GM21367 (cell line): ENCODE data around the gene SDF4.

Source experiments
- ATAC-seq: cut with Tn5 transposase; IDR thresholded peaks from one replicate; pipeline ENCODE4 v1.9.1; 2021; ENCODE audit not compliant: unreplicated experiment

The SDF4 gene, protein sequence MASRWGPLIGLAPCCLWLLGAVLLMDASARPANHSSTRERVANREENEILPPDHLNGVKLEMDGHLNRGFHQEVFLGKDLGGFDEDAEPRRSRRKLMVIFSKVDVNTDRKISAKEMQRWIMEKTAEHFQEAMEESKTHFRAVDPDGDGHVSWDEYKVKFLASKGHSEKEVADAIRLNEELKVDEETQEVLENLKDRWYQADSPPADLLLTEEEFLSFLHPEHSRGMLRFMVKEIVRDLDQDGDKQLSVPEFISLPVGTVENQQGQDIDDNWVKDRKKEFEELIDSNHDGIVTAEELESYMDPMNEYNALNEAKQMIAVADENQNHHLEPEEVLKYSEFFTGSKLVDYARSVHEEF

DNA sequence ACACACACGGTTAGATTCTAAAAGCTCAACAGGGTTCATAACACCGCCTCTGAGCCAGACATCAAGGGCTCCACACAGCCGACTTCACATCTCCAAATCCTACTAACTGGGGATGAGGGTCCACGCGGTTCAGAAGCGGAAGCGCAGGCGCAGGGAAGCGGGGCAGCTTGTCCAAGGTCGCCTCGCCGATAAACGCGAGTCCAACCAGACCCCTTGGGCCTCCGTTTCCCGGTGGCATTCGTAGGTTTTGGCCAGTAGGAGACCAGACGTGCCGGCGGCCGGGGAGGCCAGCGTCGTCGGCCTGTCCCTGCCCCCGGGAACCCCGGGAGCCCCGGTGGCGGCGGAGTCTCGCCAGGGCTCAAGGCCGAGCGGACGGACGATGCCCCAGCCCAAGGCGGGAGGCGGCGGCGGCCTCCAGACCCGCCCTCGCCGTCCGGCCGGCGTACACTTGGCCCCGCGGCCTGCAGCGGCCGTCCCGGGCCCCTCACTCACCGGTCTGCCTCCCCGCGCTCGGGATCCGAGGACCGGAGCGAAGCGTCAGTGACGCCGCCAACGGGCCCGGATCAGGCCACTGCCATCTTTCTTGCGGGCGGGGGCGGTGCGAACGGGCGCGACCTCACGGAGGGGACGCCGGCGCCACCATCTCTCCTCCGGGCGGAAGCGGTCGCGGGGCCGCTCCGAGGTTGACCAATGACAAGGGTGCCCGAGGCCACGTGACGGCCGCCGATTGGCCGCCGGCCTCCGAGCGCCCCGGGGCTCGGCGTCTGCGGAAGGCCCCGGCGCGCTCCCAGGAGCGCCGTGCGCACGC lies at the start of gene SDF4:
Gene SDF4, minus strand, starts transcription at position 602 of the 808 bp plus-strand sequence. CDS start 3,229 bp downstream, outside the sequence.
- ATAC-seq, result peak; percentile 75

DNA sequence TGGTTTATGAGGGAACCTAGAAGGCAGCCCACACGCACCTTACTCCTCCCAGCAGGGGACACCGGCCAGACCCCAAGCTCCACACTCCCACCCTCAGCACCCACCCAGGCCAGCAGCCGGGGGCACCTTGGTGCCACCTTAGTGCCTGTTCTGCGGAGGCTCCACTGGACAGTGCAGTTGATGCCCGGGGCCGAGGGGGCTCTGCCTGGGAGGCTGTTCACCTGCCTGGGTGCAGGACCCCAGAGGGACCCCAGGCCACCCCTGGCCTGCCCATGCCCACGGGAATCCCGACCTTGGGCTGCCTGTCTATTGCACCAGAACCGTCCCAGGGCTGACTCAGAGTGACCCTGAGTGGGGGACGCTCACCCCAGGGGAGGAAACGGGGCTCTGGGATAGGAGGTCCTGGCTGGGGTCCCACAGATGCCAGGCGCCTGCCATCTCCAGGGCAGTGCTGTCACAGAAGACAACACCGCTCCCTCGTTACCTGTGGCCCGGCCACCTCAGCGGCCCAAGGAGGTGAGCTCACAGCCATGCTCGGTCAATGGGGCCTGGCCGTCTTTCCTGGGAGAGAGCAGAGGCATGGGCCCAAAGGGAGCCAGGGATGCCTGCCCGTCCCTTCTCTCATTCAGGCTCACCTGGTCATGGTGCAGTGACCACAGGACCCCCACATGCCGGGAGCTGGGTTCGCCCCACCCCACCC lies 49.1 kb upstream of the SDF4 start:
- ATAC-seq, result no peak

DNA sequence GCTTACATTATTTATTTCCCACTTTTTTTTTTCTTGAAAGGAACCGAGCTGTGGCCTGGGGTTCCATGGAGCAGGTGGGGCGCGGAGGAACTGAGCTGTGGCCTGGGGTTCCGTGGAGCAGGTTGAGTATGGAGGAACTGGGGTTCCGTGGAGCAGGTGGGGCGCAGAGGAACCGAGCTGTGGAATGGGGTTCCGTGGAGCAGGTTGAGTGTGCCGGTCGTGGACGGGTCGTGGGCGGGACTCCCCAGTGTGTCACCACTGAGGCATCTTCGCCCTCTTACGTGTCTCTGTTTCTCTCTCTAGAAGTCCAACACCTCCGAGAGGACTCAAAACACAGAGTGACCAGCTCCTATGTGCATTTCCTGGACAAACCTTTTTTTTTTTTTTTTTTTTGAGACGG lies 47.2 kb upstream of the SDF4 start:
- ATAC-seq, result no peak

DNA sequence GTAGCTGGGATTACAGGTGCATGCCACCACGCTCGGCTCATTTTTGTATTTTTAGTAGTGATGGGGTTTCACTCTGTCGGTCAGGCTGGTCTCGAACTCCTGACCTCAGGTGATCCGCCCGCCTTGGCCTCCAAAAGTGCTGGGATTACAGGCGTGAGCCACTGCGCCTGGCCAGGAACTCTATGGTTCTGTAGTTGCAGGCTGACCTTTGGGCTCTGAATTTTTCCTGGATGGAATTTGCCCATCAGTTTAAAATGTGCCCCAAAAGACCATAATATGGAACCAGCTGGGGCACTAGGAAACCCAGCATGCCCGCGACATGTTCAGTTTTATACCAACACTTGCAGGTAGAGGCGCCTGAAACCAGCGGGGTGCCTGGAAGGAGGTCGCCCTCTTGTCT lies 46.8 kb upstream of the SDF4 start:
- no peak for ATAC-seq

DNA sequence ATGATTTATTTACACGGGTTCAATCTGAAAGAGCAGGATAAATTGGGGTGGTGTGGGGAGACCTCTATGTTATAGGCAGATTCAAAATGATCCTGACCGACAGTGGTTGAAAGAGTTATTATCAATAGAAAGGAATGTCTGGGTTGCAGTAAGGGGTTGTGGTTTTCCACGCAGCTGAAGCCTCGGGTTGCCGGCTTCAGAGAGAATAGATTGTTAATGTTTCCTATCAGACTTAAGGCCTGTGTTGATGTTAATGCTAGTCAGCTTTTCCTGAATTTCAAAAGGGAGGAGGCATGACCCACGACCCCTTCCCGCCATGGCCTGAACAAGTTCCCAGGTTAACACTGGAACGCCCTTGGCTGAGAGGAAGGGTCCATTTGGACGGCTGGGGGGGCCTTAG lies 44.0 kb upstream of the SDF4 start:
- ATAC-seq, result no peak

DNA sequence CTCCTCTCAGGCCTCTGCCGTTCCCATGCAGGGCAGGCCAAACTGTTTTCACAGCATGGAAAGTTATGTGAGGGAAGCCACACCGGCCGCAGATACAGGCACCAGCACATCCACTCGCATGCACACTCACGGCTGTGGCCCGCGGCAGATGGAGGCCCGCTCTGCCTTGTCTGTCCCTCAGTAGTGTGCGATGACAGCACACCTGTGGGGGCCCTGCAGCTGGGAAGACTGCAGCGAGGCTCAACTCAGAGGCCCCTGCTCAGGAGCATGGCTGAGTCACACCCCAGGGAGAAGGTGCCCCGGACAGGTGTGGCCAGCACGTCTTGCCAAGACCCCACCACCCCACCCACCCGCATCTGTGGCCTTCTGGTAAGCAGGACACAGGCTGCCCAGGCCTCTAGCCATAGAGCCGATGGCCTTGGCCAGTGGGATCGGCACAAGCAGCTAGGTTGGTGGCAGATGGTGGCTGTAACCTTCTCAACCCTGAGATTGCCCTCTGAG lies 43.2 kb upstream of the SDF4 start:
- ATAC-seq, result no peak

DNA sequence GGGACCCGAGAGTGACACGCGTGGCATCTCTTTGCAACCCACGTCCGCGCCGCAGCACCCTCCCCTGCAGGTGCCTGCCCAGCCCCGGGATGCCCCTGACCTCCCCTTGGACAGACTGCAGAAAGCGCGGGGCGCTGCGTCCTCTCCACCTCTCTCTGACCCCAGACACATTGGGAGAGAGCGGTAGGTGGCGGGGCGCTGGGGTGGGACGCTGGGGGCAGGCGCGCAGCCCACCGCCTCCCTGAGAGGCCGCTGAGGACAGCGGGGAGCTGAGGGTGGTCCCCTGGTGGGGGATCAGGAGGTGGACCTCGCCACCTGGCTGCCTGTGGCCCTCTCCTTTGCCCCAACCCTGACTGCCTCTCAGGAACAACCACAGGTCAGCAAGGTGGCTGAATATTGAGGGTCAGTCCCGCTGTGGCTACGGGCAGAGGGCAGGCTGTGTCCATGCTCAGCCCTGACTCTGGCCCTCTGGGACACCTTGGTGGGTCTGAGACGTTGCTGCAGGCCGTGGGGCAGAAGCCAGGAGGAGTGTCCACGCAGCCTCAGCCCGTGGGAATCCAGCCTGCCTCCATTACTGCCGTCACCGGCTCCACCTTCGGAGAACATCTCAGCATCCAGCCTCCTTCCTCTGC lies 42.6 kb upstream of the SDF4 start:
- ATAC-seq, result no peak

DNA sequence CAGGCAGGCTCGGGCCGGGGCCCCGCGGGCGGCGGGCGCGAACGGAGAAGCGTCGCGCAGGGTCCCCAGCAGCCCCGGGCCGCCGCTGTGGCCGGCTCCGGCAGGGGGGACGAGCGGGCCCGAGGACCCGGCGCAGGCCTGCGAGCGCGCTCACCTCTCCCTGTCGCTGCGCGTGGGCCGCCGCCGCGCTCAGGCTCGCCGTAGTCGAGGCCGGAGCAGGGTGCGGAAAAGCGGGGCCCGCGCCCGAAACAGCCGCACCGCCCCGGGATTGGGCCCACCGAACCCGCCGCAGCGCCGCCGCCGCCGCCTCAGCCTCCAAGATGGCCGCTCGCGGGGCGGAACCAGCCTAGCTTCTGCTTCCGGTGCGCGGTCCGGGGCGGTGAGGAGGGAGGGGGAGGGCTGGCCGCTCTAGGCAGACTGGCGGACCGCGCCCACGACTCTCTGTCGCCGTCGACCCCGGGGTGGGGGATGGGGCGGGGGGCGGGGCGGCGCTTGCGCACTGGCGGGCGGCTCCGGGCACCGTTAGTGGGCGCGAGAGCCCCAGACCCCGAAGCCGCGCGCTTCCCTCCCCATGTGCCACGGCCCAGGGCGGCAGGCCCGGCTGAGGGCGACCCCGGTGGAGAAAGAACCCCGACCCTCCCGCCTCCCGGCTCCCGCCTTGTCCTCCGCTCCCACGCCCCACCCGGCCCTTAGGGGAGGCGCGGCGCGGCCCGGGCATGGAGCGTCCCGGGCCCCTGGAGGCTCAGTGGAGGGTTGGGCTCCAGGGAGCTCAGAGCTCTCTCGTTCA lies 41.9 kb upstream of the SDF4 start, which contains the start of gene UBE2J2:
Gene UBE2J2, minus strand, starts transcription at position 343 of the 787 bp plus-strand sequence. CDS start 5,862 bp downstream, outside the sequence.
- peak; percentile 66 for ATAC-seq

DNA sequence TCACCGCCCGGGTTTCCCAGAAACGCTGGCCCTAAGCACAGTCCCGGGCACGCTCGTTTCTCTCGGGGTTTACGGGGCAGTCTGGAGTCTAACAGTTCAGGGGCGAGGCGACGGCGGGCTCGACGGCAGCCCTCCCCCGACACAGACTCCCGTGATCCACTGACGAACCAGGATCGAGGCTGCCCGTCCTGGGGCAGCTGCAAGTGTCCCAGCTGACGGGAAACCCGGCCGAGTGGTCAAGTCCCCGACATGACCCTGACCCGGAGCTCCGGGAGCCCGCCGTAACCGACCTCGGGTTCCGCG lies 41.4 kb upstream of the SDF4 start:
- peak; percentile 10 for ATAC-seq

DNA sequence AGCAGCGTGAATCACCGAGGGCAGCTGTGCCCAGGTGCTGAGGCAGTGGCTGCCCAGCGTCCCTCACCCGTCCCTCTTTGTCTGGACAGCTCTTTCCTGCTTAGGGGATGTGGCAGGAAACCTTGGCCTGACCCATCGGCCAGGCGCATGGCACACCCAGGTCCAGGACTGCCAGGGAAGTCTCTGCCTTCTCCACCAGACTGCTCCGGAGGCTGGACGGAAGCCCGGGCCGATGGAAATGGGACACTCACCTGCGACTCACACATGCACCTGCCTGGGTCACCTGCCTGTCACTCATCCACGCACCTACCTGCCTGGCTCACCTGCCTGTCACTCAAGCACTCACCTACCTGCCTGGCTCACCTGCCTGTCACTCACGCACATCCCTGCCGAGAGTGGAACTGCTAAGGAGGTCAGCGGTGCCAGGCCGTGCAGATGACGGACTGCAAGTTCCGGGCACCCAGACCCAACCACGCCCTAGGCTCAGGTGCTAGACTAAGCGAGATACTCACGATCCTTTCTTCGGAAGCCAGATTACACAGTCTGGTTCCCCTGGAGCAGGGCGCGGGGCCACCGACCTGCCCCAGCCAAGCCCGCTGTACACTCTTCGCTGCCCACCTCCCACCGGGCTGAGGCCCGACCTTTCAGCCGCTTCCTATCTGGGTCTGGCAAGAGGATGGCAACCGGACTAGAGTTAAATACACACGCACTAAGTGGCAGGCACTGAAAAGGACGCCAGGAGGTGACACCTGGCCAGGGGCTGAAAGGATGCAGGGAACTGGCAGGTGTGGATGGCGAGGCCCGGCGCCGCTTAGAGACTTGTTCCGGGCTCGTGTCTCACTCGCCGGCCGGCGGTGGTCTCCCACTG lies 40.8 kb upstream of the SDF4 start:
- ATAC-seq, result no peak

DNA sequence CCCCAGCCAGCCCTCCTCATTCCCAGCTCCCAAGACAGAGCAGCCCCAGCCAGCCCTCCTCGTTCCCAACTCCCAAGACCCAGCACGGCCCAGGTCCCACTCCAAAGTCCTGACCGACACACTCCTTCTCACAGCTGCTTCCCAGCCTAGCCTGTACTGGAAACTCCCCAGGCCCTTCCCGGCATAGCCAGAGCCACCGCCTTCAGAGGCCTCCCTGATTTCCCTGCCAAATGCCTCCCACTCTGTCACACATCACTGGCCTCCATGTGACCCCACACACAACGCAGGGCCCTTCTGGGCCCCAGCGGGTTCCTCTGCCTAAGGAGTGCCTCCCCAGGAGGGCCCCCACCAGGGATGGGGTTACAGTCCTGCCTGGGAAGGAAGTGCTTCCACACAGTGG lies 39.0 kb upstream of the SDF4 start:
- ATAC-seq, result no peak

DNA sequence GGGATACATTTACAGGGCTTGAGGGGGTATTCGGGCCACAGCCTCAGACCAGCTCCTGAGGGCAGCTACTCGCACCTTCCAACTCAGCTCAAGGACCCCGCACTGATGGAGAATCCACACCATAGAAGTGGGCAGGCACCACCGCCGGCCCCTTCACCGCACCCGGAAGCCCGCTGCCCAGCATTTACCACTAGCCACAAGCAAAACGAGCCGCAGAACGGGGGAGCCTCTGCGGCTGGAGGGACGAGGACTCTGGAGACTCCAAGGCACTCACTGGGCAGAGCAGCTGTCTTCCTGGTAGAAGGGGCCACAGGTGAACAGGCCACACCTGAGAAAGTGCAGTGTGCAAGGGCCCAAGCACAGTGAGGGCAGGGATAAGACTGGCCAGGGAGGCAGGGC lies 36.5 kb upstream of the SDF4 start:
- ATAC-seq, result no peak

DNA sequence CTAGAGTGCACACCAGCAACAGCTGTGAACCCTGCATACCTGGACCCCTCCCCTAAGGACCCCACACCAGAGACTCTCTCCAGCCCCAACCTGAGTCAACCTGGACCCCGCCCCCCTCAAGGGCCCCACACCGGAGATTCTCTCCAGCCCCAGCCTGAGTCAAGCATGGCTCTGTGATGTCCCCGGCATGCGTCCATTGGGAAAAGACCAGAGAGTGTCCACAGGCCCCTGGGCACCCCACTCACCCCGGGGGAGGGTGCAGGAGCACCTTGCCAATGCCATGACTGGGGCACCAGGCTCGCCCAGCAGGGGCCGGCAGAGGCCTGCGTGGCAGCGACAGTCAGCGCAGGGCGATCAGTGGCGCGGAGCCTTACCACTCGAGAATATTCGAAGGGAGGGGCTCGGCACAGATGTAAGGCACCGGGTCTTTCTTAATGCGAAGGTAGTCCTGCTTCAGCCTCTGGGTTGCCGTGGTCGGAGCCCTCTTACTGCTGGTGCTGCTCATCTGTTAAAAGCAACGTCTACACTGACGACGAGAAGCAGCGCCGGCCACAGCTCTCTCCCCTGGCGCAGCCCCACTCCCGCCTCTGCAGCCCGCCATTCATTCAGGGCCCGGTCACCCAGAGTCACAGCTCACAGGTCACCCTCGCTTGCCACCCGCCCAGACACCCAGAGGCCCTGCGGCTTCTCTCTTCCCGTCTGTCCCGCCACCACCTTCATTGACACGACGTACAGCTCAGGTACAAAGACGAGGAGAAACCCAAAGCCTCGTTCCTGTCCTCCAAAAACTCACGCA lies 35.9 kb upstream of the SDF4 start:
- ATAC-seq, result no peak

DNA sequence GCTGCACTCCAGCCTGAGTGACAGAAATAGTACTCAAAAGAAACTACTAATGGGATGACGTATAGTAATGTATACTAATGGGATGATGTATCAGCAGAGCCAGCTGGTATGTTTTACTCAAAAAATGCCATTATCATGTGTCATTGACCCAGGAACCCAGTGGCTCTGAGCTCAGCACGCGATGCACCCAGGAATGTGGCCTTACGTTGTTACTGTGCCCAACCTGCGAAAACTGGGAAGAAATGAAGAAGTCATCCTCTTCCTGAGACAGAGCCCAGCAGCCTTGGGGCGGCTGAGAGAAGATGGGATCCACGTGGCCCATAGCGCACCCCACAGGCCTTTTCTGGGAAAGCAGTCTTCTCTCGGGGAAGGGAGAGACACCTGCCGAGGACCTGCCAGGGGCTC lies 33.1 kb upstream of the SDF4 start:
- ATAC-seq, result no peak

DNA sequence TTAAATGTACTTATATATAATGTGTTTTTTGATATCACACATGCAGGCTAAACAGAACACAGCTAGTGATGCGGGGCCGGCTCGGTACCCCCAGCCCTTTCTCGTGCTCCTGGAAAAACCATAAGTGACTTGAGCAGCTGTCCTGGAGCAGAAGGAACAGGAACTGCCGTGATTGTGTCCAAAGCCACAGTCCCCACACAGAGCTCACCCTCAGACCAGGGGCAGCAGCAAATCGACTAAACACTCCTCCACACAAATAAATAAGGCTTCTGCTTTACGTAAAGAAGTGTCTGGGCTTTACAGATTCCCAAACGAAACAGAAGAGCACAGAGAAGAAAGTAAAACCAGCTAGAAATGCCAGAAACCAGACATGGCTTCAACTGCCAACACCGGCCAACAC lies 32.2 kb upstream of the SDF4 start:
- ATAC-seq, result no peak

DNA sequence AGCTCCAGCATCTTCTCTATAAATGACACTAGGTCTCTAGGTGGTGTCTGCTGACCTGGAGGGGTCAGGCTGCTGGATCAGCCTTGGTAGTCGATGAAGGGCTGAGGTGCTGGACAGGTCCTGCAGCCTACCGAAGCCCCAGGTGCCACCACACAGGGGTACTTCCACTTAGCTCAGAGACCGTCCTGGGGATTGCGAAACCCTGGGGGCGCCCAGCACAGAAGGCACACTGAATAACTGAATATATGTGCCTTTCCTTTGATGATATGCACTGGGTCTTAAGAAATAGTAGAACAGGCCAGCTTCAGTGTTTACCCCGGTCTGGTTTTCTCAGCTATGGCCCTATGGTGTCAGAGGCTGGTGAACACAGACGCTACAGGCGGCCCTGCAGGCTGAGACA lies 31.0 kb upstream of the SDF4 start:
- ATAC-seq, result no peak

DNA sequence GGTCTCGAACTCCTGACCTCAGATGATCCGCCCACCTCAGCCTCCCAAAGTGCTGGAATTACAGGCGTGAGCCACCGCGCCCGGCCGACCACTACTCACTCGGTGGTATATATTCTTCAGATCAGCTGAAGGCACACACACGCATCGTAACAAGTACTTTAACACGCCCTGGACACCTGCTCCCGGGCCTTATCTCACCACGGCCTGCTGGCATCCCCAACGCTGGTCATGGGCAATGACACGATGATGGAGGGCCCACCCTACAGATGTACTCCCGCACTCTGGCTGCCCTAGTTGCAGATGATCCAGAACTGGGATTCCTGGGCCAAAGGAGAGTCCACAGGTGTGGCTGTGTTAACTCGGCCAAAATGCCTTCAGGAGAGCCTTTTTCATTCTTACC lies 30.3 kb upstream of the SDF4 start:
- no peak for ATAC-seq

DNA sequence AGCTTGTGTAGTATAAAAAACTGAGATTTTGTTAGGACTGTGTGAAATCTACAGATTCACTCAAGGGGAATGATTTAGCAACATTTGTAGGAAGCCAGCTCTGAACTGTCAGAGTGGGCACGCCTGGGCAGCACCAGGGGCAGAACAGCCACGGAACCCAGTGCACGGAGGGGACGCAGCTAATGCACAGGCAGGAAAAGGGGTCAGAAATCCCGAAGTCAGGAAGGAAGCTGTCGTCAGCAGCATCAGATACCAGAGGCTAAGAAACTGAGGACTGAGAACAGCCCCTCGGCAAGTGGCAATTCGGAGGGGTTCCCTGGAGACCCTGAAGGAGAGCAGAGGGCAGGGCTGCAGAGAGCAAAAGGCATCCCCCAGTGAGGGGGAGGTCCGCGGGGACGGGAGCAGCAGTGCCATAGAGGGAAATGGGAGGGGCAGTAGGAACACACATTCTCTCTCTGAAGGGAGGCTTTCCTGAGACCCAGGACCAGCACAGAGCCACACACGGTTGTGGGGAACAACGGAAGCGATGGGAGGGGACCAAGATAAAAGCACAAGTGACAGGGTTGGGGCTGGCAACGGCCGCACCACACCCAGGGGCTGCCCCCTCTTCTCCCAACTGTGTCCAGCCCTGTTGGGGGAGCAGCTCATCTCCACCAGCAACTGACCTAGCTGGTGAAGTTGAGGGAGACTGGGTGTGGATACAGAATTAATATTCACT lies 29.2 kb upstream of the SDF4 start:
- no peak for ATAC-seq
